Ascending aorta (tissue), 2 donors: Measurements from ENCODE around the gene CELF2. TPM values are rescaled to one million over a fixed set of nuclear protein-coding genes. Genes with fewer than 3 reads are reported as not detected.
"Not testable (repeated sequence)": the region's sequence is repeated elsewhere in the genome, so short reads cannot be mapped to it uniquely, and the experiment has no call there.

Experiments
- DNase-seq, 2 donors: peaks; one replicate each; pipeline ENCODE4 v3.0.0-alpha.2; 2019; ENCODE audit warnings: low spot score in 2 of 2
- H3K27ac ChIP-seq, 2 donors: fragments of 200-600 bp; sonication (generic); one replicate each; pipeline ENCODE4 v1.5.1; 2016 to 2017; ENCODE audit warnings: mild to moderate bottlenecking in 1 of 2
- H3K27me3 ChIP-seq: fragments of 200-600 bp; sonication (generic); one replicate; pipeline ENCODE4 v1.5.1; 2017
- H3K36me3 ChIP-seq, 2 donors: fragments of 200-600 bp; sonication (generic); one replicate each; pipeline ENCODE4 v1.5.1; 2016
- H3K4me1 ChIP-seq, 2 donors: fragments of 200-600 bp; sonication (generic); one replicate each; pipeline ENCODE4 v1.5.1; 2016 to 2017; ENCODE audit warnings: mild to moderate bottlenecking in 1 of 2
- H3K4me3 ChIP-seq, 2 donors: fragments of 200-600 bp; sonication (generic); one replicate each; pipeline ENCODE4 v1.5.1; 2016 to 2017; ENCODE audit warnings: mild to moderate bottlenecking in 1 of 2
- H3K9me3 ChIP-seq, 2 donors: fragments of 200-600 bp; sonication (generic); one replicate each; pipeline ENCODE4 v1.5.1; 2016
- intact Hi-C: fragments of 100-400 bp; cut with DNase I; formaldehyde crosslinking; loops from one replicate; pipeline ENCODE4 v1.15.1; 2023
- total RNA-seq: library from RNA; depleted of rRNA; stranded (reverse); fragments of >200 nt; gene quantifications from one replicate; pipeline ENCODE4 v1.1.0, GENCODE V29; 2016
- TF ChIP-seq, protein P1 (sequence below), 3 experiments: fragments of 200-600 bp in 2 of 3; fragments of 450-650 bp in 1 of 3; sonication (generic) in 2 of 3; IDR thresholded peaks; one replicate each; pipeline ENCODE4 v1.5.1; 2016 to 2019; ENCODE audit warnings: antibody characterized with exemption in 3 of 3, mild to moderate bottlenecking in 1 of 3, moderate library complexity in 1 of 3

The CELF2 gene
- total RNA-seq, 1 donor from 2014 or later = 26.6 TPM

DNA sequence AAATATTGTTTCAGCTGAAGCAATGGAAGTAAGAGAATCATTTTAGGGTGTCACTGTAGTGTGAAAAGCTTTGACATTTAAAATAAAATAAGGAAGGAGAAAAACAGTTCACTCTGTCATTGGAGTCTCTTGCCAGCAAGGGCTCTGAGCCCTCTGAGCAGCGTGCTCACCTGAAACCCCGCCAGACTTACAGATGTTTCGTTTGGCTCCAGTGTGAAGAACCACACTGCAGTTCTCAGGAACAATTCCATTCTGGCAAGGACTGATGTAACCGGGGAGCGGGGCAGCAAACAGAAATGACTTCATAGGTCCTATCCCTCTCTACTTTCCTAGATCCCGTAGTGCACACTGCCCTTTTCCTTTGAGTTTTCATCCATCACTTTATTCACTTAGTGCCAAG is 164.3 kb downstream of the CELF2 start:
- H3K9me3 ChIP-seq = peaks cover 7% of the 10 kb centered on the region in 2 donors
- H3K4me3 ChIP-seq = peak overlapping the region in 1 of 2 donors; percentile 6
- peaks cover 6 to 8% of the 10 kb centered on the region in 2 donors for H3K36me3 ChIP-seq
- TF ChIP-seq, protein P1, sequence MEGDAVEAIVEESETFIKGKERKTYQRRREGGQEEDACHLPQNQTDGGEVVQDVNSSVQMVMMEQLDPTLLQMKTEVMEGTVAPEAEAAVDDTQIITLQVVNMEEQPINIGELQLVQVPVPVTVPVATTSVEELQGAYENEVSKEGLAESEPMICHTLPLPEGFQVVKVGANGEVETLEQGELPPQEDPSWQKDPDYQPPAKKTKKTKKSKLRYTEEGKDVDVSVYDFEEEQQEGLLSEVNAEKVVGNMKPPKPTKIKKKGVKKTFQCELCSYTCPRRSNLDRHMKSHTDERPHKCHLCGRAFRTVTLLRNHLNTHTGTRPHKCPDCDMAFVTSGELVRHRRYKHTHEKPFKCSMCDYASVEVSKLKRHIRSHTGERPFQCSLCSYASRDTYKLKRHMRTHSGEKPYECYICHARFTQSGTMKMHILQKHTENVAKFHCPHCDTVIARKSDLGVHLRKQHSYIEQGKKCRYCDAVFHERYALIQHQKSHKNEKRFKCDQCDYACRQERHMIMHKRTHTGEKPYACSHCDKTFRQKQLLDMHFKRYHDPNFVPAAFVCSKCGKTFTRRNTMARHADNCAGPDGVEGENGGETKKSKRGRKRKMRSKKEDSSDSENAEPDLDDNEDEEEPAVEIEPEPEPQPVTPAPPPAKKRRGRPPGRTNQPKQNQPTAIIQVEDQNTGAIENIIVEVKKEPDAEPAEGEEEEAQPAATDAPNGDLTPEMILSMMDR (IDR thresholded peaks at IDR 0.05) = no peak
- intact Hi-C loops = no loop called here
- no peaks in the 10 kb centered on the region for H3K27me3 ChIP-seq
- peak overlapping the region; percentile 46 to 73 for H3K27ac ChIP-seq
- DNase-seq = peak; percentile 50 to 86
- H3K4me1 ChIP-seq = peaks cover 4 to 10% of the 10 kb centered on the region in 2 donors

GRCh38 chr10:11183015-11183414 is 165.3 kb downstream of the CELF2 start:
- Histone ChIP-seq H3K4me3 (no peak overlapping the region), H3K27ac (peak overlapping the region in 1 of 2 donors; percentile 73), H3K9me3 (peaks cover 7% of the 10 kb centered on the region in 2 donors), H3K4me1 (peaks cover 4 to 10% of the 10 kb centered on the region in 2 donors), H3K36me3 (peaks cover 6 to 8% of the 10 kb centered on the region in 2 donors), H3K27me3 (no peaks in the 10 kb centered on the region)
- intact Hi-C loops = no loop called here
- no peak for DNase-seq
- TF ChIP-seq, protein P1 (IDR thresholded peaks at IDR 0.05) = no peak

GRCh38 chr10:11184093-11184492 is 166.4 kb downstream of the CELF2 start:
- TF ChIP-seq, protein P1 (IDR thresholded peaks at IDR 0.05) = no peak
- peaks cover 4 to 5% of the 10 kb centered on the region in 2 donors for H3K4me1 ChIP-seq

DNA sequence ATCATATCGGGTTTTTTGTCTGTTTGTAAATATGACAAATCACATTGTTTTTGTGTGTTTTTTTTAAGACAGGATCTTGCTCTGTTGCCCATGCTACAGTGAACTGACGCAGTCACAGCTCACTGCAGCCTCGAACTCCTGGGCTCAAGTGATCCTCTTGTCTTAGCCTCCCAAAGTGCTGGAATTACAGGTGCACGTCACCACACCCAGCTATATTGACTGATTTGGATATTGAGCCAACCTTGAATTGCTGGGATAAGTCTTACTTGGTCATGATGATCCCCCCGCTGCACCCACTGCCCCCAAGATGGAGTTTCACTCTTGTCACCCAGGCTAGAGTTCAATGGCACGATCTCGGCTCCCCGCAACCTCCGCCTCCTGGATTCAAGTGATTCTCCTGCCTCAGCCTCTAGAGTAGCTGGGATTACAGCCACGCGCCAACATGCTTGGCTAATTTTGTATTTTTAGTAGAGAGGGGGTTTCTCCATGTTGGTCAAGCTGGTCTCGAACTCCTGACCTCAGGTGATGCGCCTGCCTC is 167.5 kb downstream of the CELF2 start:
- H3K27ac ChIP-seq, H3K36me3 ChIP-seq, H3K4me1 ChIP-seq, H3K27me3 ChIP-seq, intact Hi-C loops, DNase-seq, H3K4me3 ChIP-seq, H3K9me3 ChIP-seq: not testable (repeated sequence)

More at GRCh38 chr10:11184093-11184492, 166.4 kb downstream of the CELF2 start:
- Histone ChIP-seq H3K27me3 (no peaks in the 10 kb centered on the region), H3K36me3 (peaks cover 6 to 8% of the 10 kb centered on the region in 2 donors), H3K9me3 (peaks cover 7% of the 10 kb centered on the region in 2 donors), H3K4me3 (no peak overlapping the region), H3K27ac (no peak overlapping the region)
- DNase-seq = no peak
- intact Hi-C loops = no loop called here

GRCh38 chr10:11186374-11186773 is 168.7 kb downstream of the CELF2 start:
- peaks cover 6 to 8% of the 10 kb centered on the region in 2 donors for H3K36me3 ChIP-seq
- H3K27me3 ChIP-seq = no peaks in the 10 kb centered on the region
- DNase-seq = no peak
- H3K27ac ChIP-seq = no peak overlapping the region
- no peak overlapping the region for H3K4me3 ChIP-seq
- peaks cover 7% of the 10 kb centered on the region in 2 donors for H3K9me3 ChIP-seq
- H3K4me1 ChIP-seq = peaks cover 3 to 4% of the 10 kb centered on the region in 2 donors
- intact Hi-C loops = no loop called here
- TF ChIP-seq, protein P1 (IDR thresholded peaks at IDR 0.05) = no peak

DNA sequence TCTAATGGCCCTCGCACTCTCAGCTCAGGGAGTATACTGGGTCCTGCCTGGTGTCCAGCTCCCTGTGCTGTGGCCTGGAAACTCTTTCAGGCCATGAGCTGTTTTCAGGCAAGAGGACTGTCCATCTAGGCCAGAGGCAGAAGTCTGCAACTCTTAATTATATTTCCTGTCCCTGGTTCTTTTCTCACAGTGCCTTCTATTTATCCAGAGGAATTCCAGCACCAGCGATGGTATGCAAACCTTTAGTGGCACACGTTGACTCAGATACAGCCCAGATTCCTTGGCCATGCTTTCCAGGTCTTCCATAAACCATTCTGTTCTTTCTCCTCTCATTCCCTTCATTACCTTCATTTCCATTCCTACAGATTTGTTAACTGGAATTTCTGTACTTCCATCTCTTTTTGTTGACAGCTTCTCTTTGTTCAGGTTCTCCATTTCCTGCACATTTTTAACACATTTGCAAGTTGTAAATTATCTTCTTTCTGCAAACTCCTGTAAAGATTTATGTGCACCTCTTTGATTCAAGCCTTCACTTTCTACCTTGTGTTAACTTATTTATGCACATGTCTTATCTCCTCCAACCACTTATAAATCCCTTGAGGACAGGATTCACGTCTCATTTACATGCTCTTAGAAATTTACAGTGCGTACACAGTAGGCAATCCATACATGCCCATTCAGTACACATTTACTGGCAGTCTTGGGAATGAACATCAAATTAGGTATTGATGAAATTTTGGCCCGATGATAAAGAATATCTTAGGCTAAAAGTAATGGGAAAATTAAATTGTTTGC is 172.1 kb downstream of the CELF2 start:
- DNase-seq = no peak
- intact Hi-C loops = no loop called here
- H3K4me1 ChIP-seq = no peaks in the 10 kb centered on the region
- H3K27me3 ChIP-seq = no peaks in the 10 kb centered on the region
- H3K27ac ChIP-seq = no peak overlapping the region
- no peak overlapping the region for H3K4me3 ChIP-seq
- TF ChIP-seq, protein P1 (IDR thresholded peaks at IDR 0.05) = no peak
- H3K36me3 ChIP-seq = peaks cover 6 to 8% of the 10 kb centered on the region in 2 donors
- peaks cover 7% of the 10 kb centered on the region in 2 donors for H3K9me3 ChIP-seq
